Measurements from ENCODE around the gene AKAP8L. TPM values are rescaled to one million over a fixed set of nuclear protein-coding genes. Genes with fewer than 3 reads are reported as not detected.
A peak's percentile ranks its signal among the peaks of the same experiment; 100 is the strongest.

AKAP8L gene
- total RNA-seq, 2 experiments from 2014 or later: 127 to 140 TPM

DNA sequence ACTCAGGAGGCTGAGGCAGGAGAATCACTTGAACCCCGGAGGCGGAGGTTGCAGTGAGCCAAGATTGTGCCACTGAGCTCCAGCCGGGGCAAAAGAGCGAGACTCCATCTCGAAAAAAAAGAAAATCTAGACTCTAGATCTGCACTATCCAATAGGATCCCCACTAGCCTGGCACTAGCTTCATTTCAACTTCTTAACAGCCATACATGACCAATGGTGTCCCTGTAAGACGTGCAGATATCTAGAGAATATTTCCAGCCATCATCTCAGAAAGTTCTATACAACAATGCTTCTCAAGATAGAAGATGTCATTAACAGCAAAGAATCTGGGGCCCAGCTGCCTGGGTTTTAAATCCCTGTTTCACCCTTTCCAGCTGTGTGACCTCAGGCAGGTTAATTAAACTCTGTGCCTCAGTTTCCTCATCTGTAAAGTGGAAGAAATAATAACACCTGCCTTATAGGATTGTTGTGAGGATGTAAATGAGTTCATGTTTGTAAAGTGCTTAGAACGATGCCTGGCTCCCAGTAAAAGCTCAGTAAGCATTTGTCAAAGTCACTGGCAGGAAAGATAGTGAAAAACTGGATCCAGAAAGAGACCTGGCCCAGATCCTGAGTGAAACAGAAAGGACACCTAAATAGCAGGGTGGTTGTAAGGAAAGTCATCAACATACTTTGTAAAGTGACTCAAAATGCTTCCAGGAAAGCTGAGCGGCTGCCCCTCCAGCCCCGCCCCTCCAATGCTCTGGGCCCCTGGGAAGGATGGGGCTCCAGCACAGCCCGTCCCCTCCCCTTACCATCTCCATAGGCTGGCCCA lies 17.4 kb upstream of the AKAP8L start:
- H3K9me3 Mint-ChIP-seq: no peaks in the 10 kb centered on the region
- intact Hi-C loops (cut with micrococcal nuclease): no loop called here
- H3K4me3 Mint-ChIP-seq: no peak overlapping the region
- peaks cover 3% of the 10 kb centered on the region for H3K36me3 Mint-ChIP-seq (ENCODE audit: low read depth)
- CTCF ChIA-PET: interaction anchor here (1.5 to 2.9 kb wide), 2 partner anchors 27 to 97 kb away, joined by 3 to 9 read pairs; partner anchors contain the start of gene RASAL3
- H3K4me1 Mint-ChIP-seq (ENCODE audit: low read depth): peaks cover 16% of the 10 kb centered on the region
- H3K27ac Mint-ChIP-seq: peak overlapping the region; percentile 16
- no peaks in the 10 kb centered on the region for H3K27me3 Mint-ChIP-seq (ENCODE audit: low read depth)
- no peak for DNase-seq

- Mint-ChIP-seq H3K9me3 (no peaks in the 10 kb centered on the region), H3K4me3 (peak overlapping the region; percentile 95), H3K4me1 (ENCODE audit: low read depth) (peaks cover 29% of the 10 kb centered on the region), H3K27ac (peak overlapping the region; percentile 90), H3K36me3 (ENCODE audit: low read depth) (peaks cover 7% of the 10 kb centered on the region), H3K27me3 (ENCODE audit: low read depth) (no peaks in the 10 kb centered on the region)
- no peak for DNase-seq
- CTCF ChIA-PET: interaction anchor here (0.8 to 1.8 kb wide), 4 partner anchors 14 to 122 kb away, joined by 3 to 11 read pairs (median 6); partner anchors contain the start of genes AKAP8L and RASAL3
- intact Hi-C loops (cut with micrococcal nuclease): loop anchor here (5.0 kb wide), 1 partner anchor 124 kb away; no protein-coding TSS in a partner anchor
Observed at GRCh38 chr19:15433519-15434069, 14.8 kb upstream of the AKAP8L start.

DNA sequence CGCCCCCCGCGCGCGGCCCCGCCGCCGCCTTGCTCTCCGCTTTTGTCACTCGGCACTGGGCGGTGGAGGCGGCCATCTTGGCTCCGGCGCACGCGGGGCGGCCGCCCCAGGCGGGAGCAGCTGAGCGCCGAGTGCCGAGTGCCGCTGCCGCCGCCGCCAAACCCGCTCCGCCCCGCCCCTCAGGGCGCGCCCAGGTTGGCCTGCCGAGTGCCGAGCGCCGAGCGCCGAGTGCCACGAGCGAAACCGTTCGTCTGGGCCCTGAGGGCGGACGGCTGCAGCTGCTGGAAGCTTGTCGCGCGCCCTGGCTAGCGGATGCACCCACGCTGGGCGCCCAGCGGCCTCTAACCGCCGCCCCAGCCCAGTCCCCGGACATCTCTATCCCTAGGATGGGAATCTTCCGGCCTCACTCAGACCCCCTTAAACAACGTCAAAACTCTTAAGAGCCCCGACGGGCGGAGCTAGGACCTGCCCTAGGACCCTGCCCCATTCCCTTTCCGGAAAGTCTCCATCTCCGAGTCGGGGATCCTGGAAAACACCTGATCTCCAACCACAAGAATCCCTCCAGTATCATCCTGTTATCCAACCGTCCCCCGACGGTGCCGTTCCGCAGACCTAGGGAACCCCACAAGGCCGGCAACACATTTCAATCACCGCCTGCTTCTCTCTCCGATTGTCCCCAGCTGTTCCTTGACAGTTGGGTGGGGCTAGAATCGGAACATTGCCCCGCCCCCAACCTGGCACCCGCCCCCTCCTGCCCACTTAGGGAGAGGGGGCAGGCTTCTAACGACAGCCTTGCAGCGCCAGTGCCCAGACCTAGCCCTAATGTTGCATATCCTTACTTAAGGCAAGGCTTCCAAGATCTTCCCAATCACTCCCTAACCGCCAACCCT lies 14.1 kb upstream of the AKAP8L start:
- Mint-ChIP-seq H3K27ac (peak overlapping the region; percentile 90), H3K4me1 (ENCODE audit: low read depth) (peaks cover 29% of the 10 kb centered on the region), H3K4me3 (peak overlapping the region; percentile 95), H3K36me3 (ENCODE audit: low read depth) (peaks cover 10% of the 10 kb centered on the region), H3K27me3 (ENCODE audit: low read depth) (no peaks in the 10 kb centered on the region), H3K9me3 (no peaks in the 10 kb centered on the region)
- peak; percentile 93 for DNase-seq
- CTCF ChIA-PET: interaction anchor here (0.5 to 1.8 kb wide), 5 partner anchors 14 to 1571 kb away, joined by 3 to 11 read pairs (median 4); partner anchors contain the start of genes AKAP8L and RASAL3
- intact Hi-C loops (cut with micrococcal nuclease): loop anchor here (1.0 to 5.0 kb wide), 5 partner anchors 14 to 124 kb away; partner anchors contain the start of gene AKAP8

- Mint-ChIP-seq H3K4me1 (ENCODE audit: low read depth) (peaks cover 30% of the 10 kb centered on the region), H3K27me3 (ENCODE audit: low read depth) (no peaks in the 10 kb centered on the region), H3K27ac (peak overlapping the region; percentile 87), H3K4me3 (peak overlapping the region; percentile 97), H3K36me3 (ENCODE audit: low read depth) (peaks cover 17% of the 10 kb centered on the region), H3K9me3 (no peaks in the 10 kb centered on the region)
- DNase-seq: peak; percentile 42
- CTCF ChIA-PET: interaction anchor here (1.5 to 3.2 kb wide), 3 partner anchors 13 to 124 kb away, joined by 7 to 11 read pairs (median 9); partner anchors contain the start of gene AKAP8L
- intact Hi-C loops (cut with micrococcal nuclease): loop anchor here (1.0 to 5.0 kb wide), 5 partner anchors 13 to 125 kb away; partner anchors contain the start of gene AKAP8
Observed at GRCh38 chr19:15432018-15432494, 13.3 kb upstream of the AKAP8L start.

GRCh38 chr19:15431396-15432017 lies 12.7 kb upstream of the AKAP8L start:
- Mint-ChIP-seq H3K27me3 (ENCODE audit: low read depth) (no peaks in the 10 kb centered on the region), H3K36me3 (ENCODE audit: low read depth) (peaks cover 21% of the 10 kb centered on the region), H3K27ac (peak overlapping the region; percentile 87), H3K4me3 (peak overlapping the region; percentile 97), H3K9me3 (no peaks in the 10 kb centered on the region), H3K4me1 (ENCODE audit: low read depth) (peaks cover 31% of the 10 kb centered on the region)
- no peak for DNase-seq
- intact Hi-C loops (cut with micrococcal nuclease): loop anchor here (1.0 to 5.0 kb wide), 5 partner anchors 12 to 126 kb away; partner anchors contain the start of gene AKAP8
- CTCF ChIA-PET: interaction anchor here (3.2 kb wide), 1 partner anchor 124 kb away, joined by 9 read pairs; no protein-coding TSS in a partner anchor

GRCh38 chr19:15430526-15431120 lies 11.8 kb upstream of the AKAP8L start:
- Mint-ChIP-seq H3K27ac (no peak overlapping the region), H3K4me3 (peak overlapping the region; percentile 97), H3K27me3 (ENCODE audit: low read depth) (no peaks in the 10 kb centered on the region), H3K9me3 (no peaks in the 10 kb centered on the region), H3K36me3 (ENCODE audit: low read depth) (peaks cover 28% of the 10 kb centered on the region), H3K4me1 (ENCODE audit: low read depth) (peaks cover 30% of the 10 kb centered on the region)
- intact Hi-C loops (cut with micrococcal nuclease): loop anchor here (5.0 kb wide), 1 partner anchor 127 kb away; no protein-coding TSS in a partner anchor
- CTCF ChIA-PET: interaction anchor here (3.2 kb wide), 1 partner anchor 125 kb away, joined by 9 read pairs; no protein-coding TSS in a partner anchor
- DNase-seq: no peak

- no peak overlapping the region for H3K27ac Mint-ChIP-seq
- peaks cover 28% of the 10 kb centered on the region for H3K36me3 Mint-ChIP-seq (ENCODE audit: low read depth)
- no peak for DNase-seq
- H3K9me3 Mint-ChIP-seq: no peaks in the 10 kb centered on the region
- H3K27me3 Mint-ChIP-seq (ENCODE audit: low read depth): no peaks in the 10 kb centered on the region
- intact Hi-C loops (cut with micrococcal nuclease): loop anchor here (5.0 kb wide), 1 partner anchor 127 kb away; no protein-coding TSS in a partner anchor
- CTCF ChIA-PET: interaction anchor here (0.6 to 3.2 kb wide), 2 partner anchors 10 to 126 kb away, joined by 3 to 9 read pairs; no protein-coding TSS in a partner anchor
- H3K4me3 Mint-ChIP-seq: no peak overlapping the region
- H3K4me1 Mint-ChIP-seq (ENCODE audit: low read depth): peaks cover 30% of the 10 kb centered on the region
Observed at GRCh38 chr19:15429825-15430467, 11.2 kb upstream of the AKAP8L start.

DNA sequence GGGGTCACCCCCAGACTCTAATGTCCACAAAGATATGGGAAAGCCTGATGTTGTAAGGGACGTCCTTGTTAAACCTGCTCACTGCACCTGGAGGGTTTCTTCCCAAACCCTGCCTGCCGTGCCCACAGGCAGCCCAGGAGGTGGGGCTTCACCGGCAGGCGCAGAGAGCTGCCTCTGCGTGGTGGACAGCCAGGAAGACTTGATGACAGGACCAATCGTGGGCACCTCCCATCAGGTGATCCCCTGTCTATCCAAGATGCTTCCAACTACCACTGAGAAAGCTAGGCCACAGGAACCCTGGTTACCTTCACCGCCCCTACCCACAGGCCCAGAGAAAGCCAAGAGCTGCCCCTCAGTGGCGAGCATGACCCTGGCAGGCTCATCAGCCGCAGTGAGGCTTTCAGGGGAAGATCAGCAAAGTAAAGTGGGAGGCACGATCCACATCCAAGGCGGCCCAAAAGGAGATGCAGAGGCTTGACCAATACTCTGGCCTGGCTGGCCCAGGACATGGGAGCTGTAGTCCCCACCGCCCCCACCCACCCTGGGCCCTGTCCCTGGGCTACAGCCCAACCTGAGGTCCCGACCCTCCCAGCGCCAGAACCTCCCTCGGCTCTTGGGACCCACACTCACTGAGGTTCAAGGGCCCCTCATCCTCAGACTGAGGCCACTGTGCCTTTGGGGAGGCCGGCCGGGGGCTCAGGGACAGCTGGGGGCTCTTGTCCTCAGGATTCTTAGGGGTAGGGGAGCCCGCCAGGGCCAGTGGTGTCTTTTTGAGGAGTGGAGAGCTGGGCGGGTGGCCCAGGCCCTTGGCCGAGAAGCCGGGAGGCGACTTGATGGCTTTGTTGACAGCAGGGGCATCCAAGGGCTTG lies 10.4 kb upstream of the AKAP8L start:
- H3K4me3 Mint-ChIP-seq: no peak overlapping the region
- no peaks in the 10 kb centered on the region for H3K9me3 Mint-ChIP-seq

GRCh38 chr19:15427991-15428471 lies 9.2 kb upstream of the AKAP8L start:
- CTCF ChIA-PET: no interaction called here
- H3K27ac Mint-ChIP-seq: no peak overlapping the region
- H3K4me1 Mint-ChIP-seq (ENCODE audit: low read depth): peaks cover 23% of the 10 kb centered on the region
- intact Hi-C loops (cut with micrococcal nuclease): no loop called here
- DNase-seq: no peak
- H3K36me3 Mint-ChIP-seq (ENCODE audit: low read depth): peaks cover 40% of the 10 kb centered on the region
- H3K27me3 Mint-ChIP-seq (ENCODE audit: low read depth): no peaks in the 10 kb centered on the region
- H3K4me3 Mint-ChIP-seq: no peak overlapping the region
- peaks cover 3% of the 10 kb centered on the region for H3K9me3 Mint-ChIP-seq

More for the DNA sequence above, 10.4 kb upstream of the AKAP8L start:
- Mint-ChIP-seq H3K27me3 (ENCODE audit: low read depth) (no peaks in the 10 kb centered on the region), H3K36me3 (ENCODE audit: low read depth) (peaks cover 30% of the 10 kb centered on the region), H3K4me1 (ENCODE audit: low read depth) (peaks cover 30% of the 10 kb centered on the region), H3K27ac (no peak overlapping the region)
- intact Hi-C loops (cut with micrococcal nuclease): no loop called here
- CTCF ChIA-PET: interaction anchor here (0.5 to 3.2 kb wide), 3 partner anchors 9 to 127 kb away, joined by 3 to 9 read pairs (median 3); no protein-coding TSS in a partner anchor
- DNase-seq: no peak

DNA sequence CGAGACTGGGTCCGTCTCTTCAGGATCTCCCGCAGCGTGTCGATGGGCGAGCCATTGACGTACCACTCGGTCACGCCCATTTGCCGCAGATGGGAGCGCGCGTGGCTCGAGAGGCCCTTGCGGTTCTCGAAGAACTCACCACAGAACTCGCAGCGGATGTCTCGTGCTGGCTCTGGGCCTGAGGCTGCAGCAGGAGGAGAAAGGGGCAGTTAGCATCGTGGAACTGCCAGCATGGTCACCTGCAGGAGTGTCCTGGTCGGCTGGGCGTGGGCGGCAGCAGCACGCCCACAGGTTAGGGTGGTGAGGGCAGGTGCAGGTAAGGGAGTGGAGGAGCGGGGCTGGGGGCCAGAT lies 8.5 kb upstream of the AKAP8L start:
- intact Hi-C loops (cut with micrococcal nuclease): no loop called here
- peaks cover 3% of the 10 kb centered on the region for H3K9me3 Mint-ChIP-seq
- H3K4me3 Mint-ChIP-seq: no peak overlapping the region
- H3K36me3 Mint-ChIP-seq (ENCODE audit: low read depth): peaks cover 47% of the 10 kb centered on the region
- peaks cover 22% of the 10 kb centered on the region for H3K4me1 Mint-ChIP-seq (ENCODE audit: low read depth)
- CTCF ChIA-PET: no interaction called here
- H3K27ac Mint-ChIP-seq: no peak overlapping the region
- no peaks in the 10 kb centered on the region for H3K27me3 Mint-ChIP-seq (ENCODE audit: low read depth)
- DNase-seq: no peak
